Activated CD4-positive, alpha-beta memory T cell treated with anti-CD3 and anti-CD28 coated beads, Interleukin-2, amount 10 ng/mL, durations not matched to agents 7 days and 5 days (primary cell): ENCODE data around the gene DENND4C. TPM values are rescaled to one million over a fixed set of nuclear protein-coding genes. Genes with fewer than 3 reads are reported as not detected.

Experiments
- CTCF ChIA-PET: fragments of 350-600 bp; sonication (Branson Sonifier 250); formaldehyde crosslinking; loops from one replicate; lab custom pipeline; 2021; ENCODE audit warnings: antibody characterized with exemption, inconsistent platforms; lab: Charles Lee
- POLR2A ChIA-PET: fragments of 350-600 bp; sonication (Branson Sonifier 250); formaldehyde crosslinking; loops from one replicate; lab custom pipeline; 2021; ENCODE audit warnings: antibody characterized with exemption; lab: Charles Lee
- DNase-seq: peaks from one replicate; pipeline ENCODE4 v3.0.0-alpha.2; 2020
- H3K27ac Mint-ChIP-seq: one replicate; pipeline ENCODE4 v1.8.0; 2021; ENCODE audit warnings: mild to moderate bottlenecking, mixed read lengths
- H3K27me3 Mint-ChIP-seq: one replicate; pipeline ENCODE4 v1.8.0; 2021; ENCODE audit warnings: mixed read lengths
- H3K36me3 Mint-ChIP-seq: one replicate; pipeline ENCODE4 v1.8.0; 2021; ENCODE audit warnings: low read depth, mixed read lengths
- H3K4me1 Mint-ChIP-seq: one replicate; pipeline ENCODE4 v1.8.0; 2021; ENCODE audit warnings: mixed read lengths
- H3K4me3 Mint-ChIP-seq: one replicate; pipeline ENCODE4 v1.8.0; 2021; ENCODE audit warnings: mild to moderate bottlenecking, mixed read lengths
- H3K9me3 Mint-ChIP-seq: one replicate; pipeline ENCODE4 v1.8.0; 2021; ENCODE audit warnings: mixed read lengths
- total RNA-seq, 2 experiments: library from RNA; stranded (reverse); gene quantifications; one replicate each; pipeline ENCODE4 v1.2.3, GENCODE V29; 2021

DENND4C gene
- total RNA-seq, 2 experiments from 2014 or later = 47.1 to 52.2 TPM

- Mint-ChIP-seq H3K27ac (no peak overlapping the region), H3K4me1 (peaks cover 4% of the 10 kb centered on the region), H3K9me3 (no peaks in the 10 kb centered on the region), H3K27me3 (no peaks in the 10 kb centered on the region), H3K4me3 (no peak overlapping the region), H3K36me3 (peaks cover 23% of the 10 kb centered on the region)
- DNase-seq = no peak
- ChIA-PET POLR2A (no interaction called here), CTCF (no interaction called here)
Observed at GRCh38 chr9:19283072-19283710, 52.7 kb downstream of the DENND4C start.

- Mint-ChIP-seq H3K9me3 (no peaks in the 10 kb centered on the region), H3K4me1 (peaks cover 4% of the 10 kb centered on the region), H3K27me3 (no peaks in the 10 kb centered on the region), H3K36me3 (peaks cover 23% of the 10 kb centered on the region), H3K27ac (no peak overlapping the region), H3K4me3 (no peak overlapping the region)
- ChIA-PET CTCF (no interaction called here), POLR2A (no interaction called here)
- DNase-seq = no peak
Observed at GRCh38 chr9:19284729-19285128, 54.2 kb downstream of the DENND4C start.

GRCh38 chr9:19286634-19287188, 56.2 kb downstream of the DENND4C start:
- POLR2A ChIA-PET = no interaction called here
- no peak for DNase-seq
- H3K4me3 Mint-ChIP-seq = no peak overlapping the region
- no peak overlapping the region for H3K27ac Mint-ChIP-seq
- H3K27me3 Mint-ChIP-seq = no peaks in the 10 kb centered on the region
- peaks cover 35% of the 10 kb centered on the region for H3K36me3 Mint-ChIP-seq
- H3K4me1 Mint-ChIP-seq = peaks cover 4% of the 10 kb centered on the region
- CTCF ChIA-PET = no interaction called here
- no peaks in the 10 kb centered on the region for H3K9me3 Mint-ChIP-seq

GRCh38 chr9:19288081-19288480, 57.6 kb downstream of the DENND4C start:
- ChIA-PET CTCF (no interaction called here), POLR2A (no interaction called here)
- H3K4me1 Mint-ChIP-seq = peaks cover 4% of the 10 kb centered on the region
- DNase-seq = no peak
- no peaks in the 10 kb centered on the region for H3K9me3 Mint-ChIP-seq
- peaks cover 41% of the 10 kb centered on the region for H3K36me3 Mint-ChIP-seq
- no peaks in the 10 kb centered on the region for H3K27me3 Mint-ChIP-seq
- H3K27ac Mint-ChIP-seq = no peak overlapping the region
- H3K4me3 Mint-ChIP-seq = no peak overlapping the region

- Mint-ChIP-seq H3K27ac (no peak overlapping the region), H3K4me1 (peaks cover 11% of the 10 kb centered on the region), H3K27me3 (no peaks in the 10 kb centered on the region), H3K4me3 (no peak overlapping the region), H3K9me3 (no peaks in the 10 kb centered on the region), H3K36me3 (peaks cover 46% of the 10 kb centered on the region)
- DNase-seq = no peak
- ChIA-PET CTCF (no interaction called here), POLR2A (no interaction called here)
Observed at GRCh38 chr9:19290103-19290502, 59.6 kb downstream of the DENND4C start.

GRCh38 chr9:19294219-19294618, 63.7 kb downstream of the DENND4C start:
- H3K4me1 Mint-ChIP-seq = peaks cover 11% of the 10 kb centered on the region
- no peaks in the 10 kb centered on the region for H3K27me3 Mint-ChIP-seq
- CTCF ChIA-PET = interaction anchor here (2.1 kb wide), 1 partner anchor 170 kb away, joined by 6 read pairs; no protein-coding TSS in a partner anchor
- no peak overlapping the region for H3K4me3 Mint-ChIP-seq
- no peak overlapping the region for H3K27ac Mint-ChIP-seq
- H3K36me3 Mint-ChIP-seq = peaks cover 46% of the 10 kb centered on the region
- H3K9me3 Mint-ChIP-seq = no peaks in the 10 kb centered on the region
- DNase-seq = no peak
- POLR2A ChIA-PET = interaction anchor here (1.3 kb wide), 1 partner anchor 64 kb away, joined by 3 read pairs; the partner anchor contains the start of gene DENND4C

GRCh38 chr9:19298436-19299000, 68.0 kb downstream of the DENND4C start:
- no peaks in the 10 kb centered on the region for H3K9me3 Mint-ChIP-seq
- H3K4me3 Mint-ChIP-seq = no peak overlapping the region
- H3K27me3 Mint-ChIP-seq = no peaks in the 10 kb centered on the region
- no peak overlapping the region for H3K27ac Mint-ChIP-seq
- no peak for DNase-seq
- POLR2A ChIA-PET = interaction anchor here (0.9 kb wide), 1 partner anchor 68 kb away, joined by 3 read pairs; the partner anchor contains the start of gene DENND4C
- CTCF ChIA-PET = interaction anchor here (1.1 kb wide), 1 partner anchor 33 kb away, joined by 3 read pairs; no protein-coding TSS in a partner anchor
- peaks cover 46% of the 10 kb centered on the region for H3K36me3 Mint-ChIP-seq
- H3K4me1 Mint-ChIP-seq = peaks cover 6% of the 10 kb centered on the region

GRCh38 chr9:19303216-19303615, 72.7 kb downstream of the DENND4C start:
- POLR2A ChIA-PET = no interaction called here
- CTCF ChIA-PET = interaction anchor here (1.3 kb wide), 1 partner anchor 154 kb away, joined by 4 read pairs; no protein-coding TSS in a partner anchor
- no peak for DNase-seq
- H3K27ac Mint-ChIP-seq = no peak overlapping the region
- H3K27me3 Mint-ChIP-seq = no peaks in the 10 kb centered on the region
- H3K9me3 Mint-ChIP-seq = no peaks in the 10 kb centered on the region
- no peak overlapping the region for H3K4me3 Mint-ChIP-seq
- peaks cover 45% of the 10 kb centered on the region for H3K36me3 Mint-ChIP-seq
- H3K4me1 Mint-ChIP-seq = no peaks in the 10 kb centered on the region

GRCh38 chr9:19306568-19306967, 76.1 kb downstream of the DENND4C start:
- Mint-ChIP-seq H3K27ac (no peak overlapping the region), H3K4me3 (no peak overlapping the region), H3K4me1 (no peaks in the 10 kb centered on the region), H3K36me3 (peaks cover 29% of the 10 kb centered on the region), H3K9me3 (no peaks in the 10 kb centered on the region), H3K27me3 (no peaks in the 10 kb centered on the region)
- DNase-seq = no peak
- POLR2A ChIA-PET = no interaction called here
- CTCF ChIA-PET = no interaction called here

- no peak overlapping the region for H3K27ac Mint-ChIP-seq
- DNase-seq = no peak
- H3K4me1 Mint-ChIP-seq = no peaks in the 10 kb centered on the region
- H3K36me3 Mint-ChIP-seq = peaks cover 17% of the 10 kb centered on the region
- no peak overlapping the region for H3K4me3 Mint-ChIP-seq
- no peaks in the 10 kb centered on the region for H3K9me3 Mint-ChIP-seq
- no peaks in the 10 kb centered on the region for H3K27me3 Mint-ChIP-seq
- ChIA-PET CTCF (no interaction called here), POLR2A (no interaction called here)
Observed at GRCh38 chr9:19310246-19310645, 79.8 kb downstream of the DENND4C start.

- Mint-ChIP-seq H3K27me3 (no peaks in the 10 kb centered on the region), H3K9me3 (no peaks in the 10 kb centered on the region), H3K36me3 (peaks cover 6% of the 10 kb centered on the region), H3K4me1 (no peaks in the 10 kb centered on the region), H3K4me3 (no peak overlapping the region), H3K27ac (no peak overlapping the region)
- ChIA-PET CTCF (no interaction called here), POLR2A (no interaction called here)
- DNase-seq = no peak
Observed at GRCh38 chr9:19313573-19313972, 83.1 kb downstream of the DENND4C start.

- Mint-ChIP-seq H3K27me3 (no peaks in the 10 kb centered on the region), H3K9me3 (no peaks in the 10 kb centered on the region), H3K36me3 (peaks cover 42% of the 10 kb centered on the region), H3K27ac (no peak overlapping the region), H3K4me1 (no peaks in the 10 kb centered on the region), H3K4me3 (no peak overlapping the region)
- DNase-seq = no peak
- ChIA-PET CTCF (no interaction called here), POLR2A (no interaction called here)
Observed at GRCh38 chr9:19320495-19320894, 90.0 kb downstream of the DENND4C start.

GRCh38 chr9:19331877-19332276, 101.4 kb downstream of the DENND4C start:
- no peak overlapping the region for H3K27ac Mint-ChIP-seq
- peaks cover 32% of the 10 kb centered on the region for H3K36me3 Mint-ChIP-seq
- ChIA-PET CTCF (interaction anchor here (1.3 kb wide), 1 partner anchor 33 kb away, joined by 3 read pairs; no protein-coding TSS in a partner anchor), POLR2A (no interaction called here)
- DNase-seq = no peak
- H3K9me3 Mint-ChIP-seq = no peaks in the 10 kb centered on the region
- H3K4me3 Mint-ChIP-seq = no peak overlapping the region
- no peaks in the 10 kb centered on the region for H3K27me3 Mint-ChIP-seq
- no peaks in the 10 kb centered on the region for H3K4me1 Mint-ChIP-seq
